Heart left ventricle (tissue), 16 donors: ENCODE measurements around the gene UNC80. TPM values are rescaled to one million over a fixed set of nuclear protein-coding genes. Genes with fewer than 3 reads are reported as not detected.

ENCODE experiments used
- ATAC-seq, 4 donors: fragments of 200-7000 bp; cut with Tn5 transposase; one replicate each; pipeline ENCODE4 v1.9.1; 2020 to 2022; ENCODE audit warnings: moderate library complexity in 4 of 4, mild to moderate bottlenecking in 3 of 4, moderate number of reproducible peaks in 1 of 4
- DNase-seq, 5 donors: peaks; one replicate each; pipeline ENCODE4 v3.0.0-alpha.2; 2020
- H3K27ac ChIP-seq, 12 donors: fragments of 200-600 bp; sonication (generic) in 4 of 12; one replicate each; pipeline versions ENCODE4 v1.5.0 to v1.8.0; 2016 to 2022; ENCODE audit warnings: mild to moderate bottlenecking in 2 of 12
- H3K27me3 ChIP-seq, 9 donors: fragments of 200-600 bp; sonication (generic) in 2 of 9; one replicate each; pipeline versions ENCODE4 v1.5.1 to v1.8.0; 2016 to 2022; ENCODE audit warnings: mild to moderate bottlenecking in 3 of 9
- H3K36me3 ChIP-seq, 9 donors: fragments of 200-600 bp; sonication (generic) in 2 of 9; one replicate each; pipeline versions ENCODE4 v1.5.0 to v1.8.0; 2018 to 2022; ENCODE audit warnings: mild to moderate bottlenecking in 2 of 9
- H3K4me1 ChIP-seq, 12 donors: fragments of 200-600 bp; sonication (generic) in 4 of 12; one replicate each; pipeline versions ENCODE4 v1.5.0 to v1.8.0; 2016 to 2022; ENCODE audit warnings: mild to moderate bottlenecking in 3 of 12
- H3K4me3 ChIP-seq, 12 donors: fragments of 200-600 bp; sonication (generic) in 4 of 12; one replicate each; pipeline versions ENCODE4 v1.5.0 to v1.8.0; 2017 to 2022; ENCODE audit warnings: mild to moderate bottlenecking in 9 of 12, moderate library complexity in 4 of 12
- H3K9me3 ChIP-seq, 12 donors: fragments of 200-600 bp; sonication (generic) in 4 of 12; one replicate each; pipeline versions ENCODE4 v1.5.0 to v1.8.0; 2016 to 2022; ENCODE audit warnings: mild to moderate bottlenecking in 1 of 12
- CTCF ChIP-seq, 12 donors: fragments of 200-600 bp; sonication (generic) in 4 of 12; IDR thresholded peaks; one replicate each; pipeline versions ENCODE4 v1.5.0 to v1.8.0; 2018 to 2022; ENCODE audit warnings: antibody characterized with exemption in 12 of 12, mild to moderate bottlenecking in 5 of 12
- POLR2A ChIP-seq, 2 donors: fragments of 450-650 bp; IDR thresholded peaks; one replicate each; pipeline ENCODE4 v1.6.1; 2017; ENCODE audit warnings: antibody characterized with exemption in 2 of 2, mild to moderate bottlenecking in 2 of 2, moderate library complexity in 2 of 2
- WGBS, 4 donors: extraction: QIAGEN DNeasy Blood & Tissue Kit in 2 of 4; methylation state at CpG; one replicate each; pipeline versions ENCODE4 v1.1.5 to v1.1.7; 2013 to 2018; 5-methylcytosine and 5-hydroxymethylcytosine counted together
- intact Hi-C, 10 donors: fragments of 100-400 bp; cut with DNase I; formaldehyde crosslinking; loops; one replicate each; pipeline versions ENCODE4 v1.11.1 to v1.14.2; 2022
- polyA plus RNA-seq, 2 donors: library from polyadenylated mRNA; stranded (reverse); fragments of 200-250 nt; gene quantifications; one replicate each; pipeline ENCODE4 v1.2.3, GENCODE V29; 2013
- total RNA-seq, 9 donors: library from RNA; depleted of rRNA in 2 of 9; stranded (reverse); fragments of >200 nt in 2 of 9; fragmentation: NEBNext Ultra II Directional in 3 of 9; extraction: Animal tissue kit (Norgen Biotek cat#: 25700) in 3 of 9; gene quantifications; one replicate each; pipeline versions ENCODE4 v1.1.0 to v1.2.4, GENCODE V29; 2016 to 2023
- donor health status: ischemic (EF 13 %, LVEDD 7.1; RV severe dilation, severe dysfunction).
- donor health status: healthy with polysubstance abuse.
- donor health status: DM: no; HTN: yes; CAD: no.
- donor health status: DM: no; HTN: no; CAD: no.
- donor health status: ischemic (EF 25% LVEDD 6.9; RV normal size, moderate dysfunction).
- donor health status: ischemic (EF 25% LVEDD 5.7; RV mildly dilated, moderate dysfunction).
- donor health status: healthy.
- donor health status: DM: yes; HTN: yes; CAD: no.
- donor health status: ischemic (EF 35%, LVEDD 5.7; RV mildly dilated, moderate dysfunction).
- donor health status: nonischemic (EF 11% LVEDD 7.7; RV severe dilation, severe dysfunction).
- donor health status: DM: yes; HTN: yes; CAD: no.
- donor health status: PGD.
- donor health status: ischemic (EF 29% LVEDD 5.4; RV normal size, mild dysfunction).
- donor health status: nonischemic (EF 23%, LVEDD 6.1; RV moderate dilation, normal function).

UNC80 gene
- total and polyA plus RNA-seq, 11 donors = 0.04 to 1.4 (median 0.36) TPM; not detected in 6

- intact Hi-C loops = no loop called here
- ATAC-seq = no peak
Measured at GRCh38 chr2:209907746-209908145, 136.1 kb downstream of the UNC80 start.

GRCh38 chr2:209908511-209908910 lies 136.9 kb downstream of the UNC80 start:
- Histone ChIP-seq H3K4me3 (no peak overlapping the region), H3K9me3 (peaks cover 0 to 11% (median 0%) of the 10 kb centered on the region in 12 donors), H3K27me3 (no peaks in the 10 kb centered on the region), H3K4me1 (no peaks in the 10 kb centered on the region), H3K36me3 (no peaks in the 10 kb centered on the region), H3K27ac (no peak overlapping the region)
- no peak for ATAC-seq
- intact Hi-C loops = no loop called here
- TF ChIP-seq CTCF (IDR thresholded peaks at IDR 0.05) = no peak
- no peak for TF ChIP-seq POLR2A (IDR thresholded peaks at IDR 0.05)
- DNase-seq = no peak
- WGBS, 4 donors = 86 to 96% (median 88%) methylated on average over 1 of the region's 1 CpG

More at GRCh38 chr2:209907746-209908145, 136.1 kb downstream of the UNC80 start:
- H3K27me3 ChIP-seq = no peaks in the 10 kb centered on the region
- H3K4me1 ChIP-seq = no peaks in the 10 kb centered on the region
- no peaks in the 10 kb centered on the region for H3K36me3 ChIP-seq
- no peak for DNase-seq
- H3K9me3 ChIP-seq = peaks cover 0 to 11% (median 0%) of the 10 kb centered on the region in 12 donors
- no peak overlapping the region for H3K27ac ChIP-seq
- TF ChIP-seq CTCF (IDR thresholded peaks at IDR 0.05) (no peak), POLR2A (IDR thresholded peaks at IDR 0.05) (no peak)
- no peak overlapping the region for H3K4me3 ChIP-seq

- Histone ChIP-seq H3K4me1 (no peaks in the 10 kb centered on the region), H3K9me3 (peaks cover 0 to 4% (median 0%) of the 10 kb centered on the region in 12 donors), H3K36me3 (no peaks in the 10 kb centered on the region), H3K27me3 (peaks cover 0 to 2% (median 0%) of the 10 kb centered on the region in 9 donors), H3K27ac (no peak overlapping the region), H3K4me3 (no peak overlapping the region)
- intact Hi-C loops = no loop called here
- WGBS, 4 donors = 73 to 83% (median 76%) methylated on average over 4 of the region's 4 CpGs
- no peak for TF ChIP-seq CTCF (IDR thresholded peaks at IDR 0.05)
- no peak for TF ChIP-seq POLR2A (IDR thresholded peaks at IDR 0.05)
- DNase-seq (no peak), ATAC-seq (no peak)
Measured at GRCh38 chr2:209911486-209911885, 139.9 kb downstream of the UNC80 start.

GRCh38 chr2:209913786-209914345 lies 142.2 kb downstream of the UNC80 start:
- Histone ChIP-seq H3K27ac (no peak overlapping the region), H3K4me1 (no peaks in the 10 kb centered on the region), H3K9me3 (peaks cover 0 to 3% (median 0%) of the 10 kb centered on the region in 12 donors), H3K36me3 (no peaks in the 10 kb centered on the region), H3K4me3 (no peak overlapping the region), H3K27me3 (peaks cover 0 to 2% (median 0%) of the 10 kb centered on the region in 9 donors)
- intact Hi-C loops = no loop called here
- 75 to 85% (median 79%) methylated on average over 2 of the region's 2 CpGs for whole genome bisulfite sequencing, 4 donors
- ATAC-seq (no peak), DNase-seq (no peak)
- TF ChIP-seq CTCF (IDR thresholded peaks at IDR 0.05) = no peak
- TF ChIP-seq POLR2A (IDR thresholded peaks at IDR 0.05) = no peak
